GM23338 (cell line): Measurements from ENCODE around the gene DYRK1A. TPM values are rescaled to one million over a fixed set of nuclear protein-coding genes. Genes with fewer than 3 reads are reported as not detected.

Source experiments
- ATAC-seq: fragments of 200-7000 bp; cut with Tn5 transposase; 3 replicates; pipeline ENCODE4 v1.9.1; 2020
- DNase-seq: peaks from one replicate; pipeline ENCODE4 v3.0.0-alpha.2; 2015; ENCODE audit warnings: low spot score
- H2AFZ ChIP-seq: fragments of 200-600 bp; sonication (generic); 2 replicates; pipeline ENCODE4 v1.8.0; 2016; ENCODE audit warnings: antibody characterized with exemption, mild to moderate bottlenecking, moderate library complexity
- H3F3A ChIP-seq: fragments of 200-600 bp; sonication (generic); replicated peaks from 2 replicates; pipeline ENCODE4 v1.8.0; 2017; ENCODE audit warnings: antibody characterized with exemption, mixed run types, low read depth
- H3K27ac ChIP-seq: fragments of 200-600 bp; sonication (generic); 2 replicates; pipeline ENCODE4 v1.6.1; 2016; ENCODE audit warnings: low read depth
- H3K27me3 ChIP-seq: fragments of 200-600 bp; sonication (generic); 2 replicates; pipeline ENCODE4 v1.8.0; 2016; ENCODE audit warnings: mild to moderate bottlenecking, mixed run types, moderate library complexity; ENCODE audit not compliant: insufficient read depth
- H3K36me3 ChIP-seq: fragments of 200-600 bp; sonication (generic); 2 replicates; pipeline ENCODE4 v1.8.0; 2016; ENCODE audit warnings: mild to moderate bottlenecking; ENCODE audit not compliant: insufficient read depth
- H3K4me1 ChIP-seq: fragments of 200-600 bp; sonication (generic); 2 replicates; pipeline ENCODE4 v1.8.0; 2016; ENCODE audit warnings: mild to moderate bottlenecking, moderate library complexity; ENCODE audit not compliant: insufficient read depth
- H3K4me2 ChIP-seq: fragments of 200-600 bp; sonication (generic); 2 replicates; pipeline ENCODE4 v1.7.1; 2017; ENCODE audit warnings: mixed run types
- H3K4me3 ChIP-seq: fragments of 200-600 bp; sonication (generic); 2 replicates; pipeline ENCODE4 v1.6.1; 2016; ENCODE audit warnings: mixed run types
- H3K79me2 ChIP-seq: fragments of 200-600 bp; sonication (generic); replicated peaks from 2 replicates; pipeline ENCODE4 v1.8.0; 2017; ENCODE audit warnings: mild to moderate bottlenecking; ENCODE audit not compliant: insufficient read depth
- H3K9me2 ChIP-seq: fragments of 200-600 bp; sonication (generic); 2 replicates; pipeline ENCODE4 v1.8.0; 2017; ENCODE audit not compliant: insufficient read depth
- H4K20me1 ChIP-seq: fragments of 200-600 bp; sonication (generic); replicated peaks from 2 replicates; pipeline ENCODE4 v1.8.0; 2017; ENCODE audit warnings: mild to moderate bottlenecking; ENCODE audit not compliant: insufficient read depth
- H3K27ac Mint-ChIP-seq: 2 replicates; pipeline ENCODE4 v1.8.0; 2020; ENCODE audit warnings: inconsistent platforms, mild to moderate bottlenecking, moderate library complexity, mixed read lengths
- H3K27me3 Mint-ChIP-seq: 3 replicates; pipeline ENCODE4 v1.8.0; 2022; ENCODE audit warnings: low read depth, mild to moderate bottlenecking, moderate library complexity, mixed read lengths, inconsistent platforms; ENCODE audit not compliant: insufficient read depth, poor library complexity
- H3K36me3 Mint-ChIP-seq: 3 replicates; pipeline ENCODE4 v1.8.0; 2021; ENCODE audit warnings: low read depth, mild to moderate bottlenecking, inconsistent platforms, moderate library complexity, mixed read lengths
- H3K4me1 Mint-ChIP-seq: 3 replicates; pipeline ENCODE4 v1.8.0; 2020; ENCODE audit warnings: mild to moderate bottlenecking, inconsistent platforms, mixed read lengths
- H3K4me3 Mint-ChIP-seq: 3 replicates; pipeline ENCODE4 v1.8.0; 2021; ENCODE audit warnings: moderate library complexity, mild to moderate bottlenecking, inconsistent platforms, mixed read lengths
- H3K9me3 Mint-ChIP-seq: 3 replicates; pipeline ENCODE4 v1.8.0; 2020; ENCODE audit warnings: moderate library complexity, mild to moderate bottlenecking, inconsistent platforms, mixed read lengths
- JUNB ChIP-seq: IDR thresholded peaks from one replicate; pipeline ENCODE4 v1.6.1; 2016; ENCODE audit warnings: antibody characterized with exemption; ENCODE audit not compliant: unreplicated experiment
- POLR2AphosphoS5 ChIP-seq: IDR thresholded peaks from 2 replicates; pipeline ENCODE4 v1.6.1; 2016; ENCODE audit warnings: antibody characterized with exemption, low read depth
- STAT1 ChIP-seq: IDR thresholded peaks from one replicate; pipeline ENCODE4 v1.6.1; 2016; ENCODE audit warnings: antibody characterized with exemption; ENCODE audit not compliant: unreplicated experiment
- ZNF331 ChIP-seq: fragments of 250-450 bp; sonication (Bioruptor Pico); IDR thresholded peaks from 2 replicates; pipeline ENCODE4 v1.5.0; 2020; ENCODE audit warnings: low read depth, mild to moderate bottlenecking, moderate library complexity
- polyA plus RNA-seq: library from polyadenylated mRNA; unstranded; fragments of >200 nt; fragmentation: Nextera tagmentation; extraction: Ambion mirVana; gene quantifications from 2 replicates; pipeline ENCODE4 v1.2.1, GENCODE V29; 2016
- total RNA-seq: library from RNA; depleted of rRNA; stranded (reverse); fragments of >200 nt; shearing (Covaris generic); gene quantifications from 2 replicates; pipeline ENCODE4 v1.2.3, GENCODE V29; 2014
- TF ChIP-seq, protein P1 (sequence below): IDR thresholded peaks from 2 replicates; pipeline ENCODE4 v1.6.1; 2016; ENCODE audit warnings: antibody characterized with exemption
- TF ChIP-seq, protein P2 (sequence below): fragments of 250-450 bp; sonication (Bioruptor Pico); IDR thresholded peaks from 2 replicates; pipeline ENCODE4 v1.5.0; 2020; ENCODE audit warnings: mild to moderate bottlenecking, moderate library complexity

DYRK1A gene
- total and polyA plus RNA-seq, 2 experiments from 2014 or later = 10.3 to 84.7 TPM

DNA sequence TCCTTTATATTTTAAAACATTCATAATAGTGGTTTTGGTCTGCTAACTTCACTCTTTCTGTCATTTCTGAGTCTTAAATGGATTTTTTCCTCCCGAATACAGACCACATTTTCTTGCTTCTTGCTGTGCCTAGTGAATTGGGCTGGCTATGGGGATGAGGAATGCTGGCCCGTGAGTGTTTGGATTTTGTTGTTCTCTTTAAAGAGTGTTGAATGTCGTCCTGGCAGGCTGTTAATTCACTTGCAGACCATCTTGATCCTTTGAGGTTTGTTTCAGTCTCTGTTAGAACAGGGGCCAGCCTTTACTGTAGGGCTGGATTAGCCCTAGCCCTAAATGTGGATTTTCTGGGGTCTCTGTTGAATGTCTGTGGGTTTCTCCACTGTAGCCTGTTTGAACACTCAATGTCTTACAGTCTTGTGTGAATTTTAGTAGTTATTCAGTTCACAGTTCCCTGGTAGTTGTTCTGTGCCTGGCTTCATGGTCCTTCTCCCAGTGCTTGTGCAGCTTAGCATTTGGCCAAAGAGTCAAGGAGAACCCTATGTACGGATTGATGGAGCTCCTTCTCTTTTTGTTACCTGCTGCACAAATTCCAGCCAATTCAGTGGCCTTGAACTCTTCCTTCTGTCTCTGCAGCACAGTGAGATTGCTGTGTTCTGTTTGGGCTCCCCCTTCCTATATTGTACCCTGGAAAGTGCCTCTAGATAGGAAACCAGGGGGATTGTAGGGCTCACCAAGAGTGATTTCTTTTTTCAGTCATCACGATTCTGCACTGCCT is 95.7 kb downstream of the DYRK1A start:
- Histone ChIP-seq H3K27ac (peak overlapping the region; percentile 18; the same call in 1 of the 2 replicates), H3K9me2 (no peaks in the 10 kb centered on the region), H3K27me3 (no peaks in the 10 kb centered on the region), H3K36me3 (no peaks in the 10 kb centered on the region), H3K4me1 (peaks cover 51% of the 10 kb centered on the region), H4K20me1 (peaks cover 35% of the 10 kb centered on the region), H2AFZ (no peak overlapping the region), H3K4me2 (peak overlapping the region; percentile 30), H3F3A (no peaks in the 10 kb centered on the region; the same call in 1 of the 2 replicates), H3K4me3 (no peak overlapping the region), H3K79me2 (peaks cover 98% of the 10 kb centered on the region)
- H3K4me1 Mint-ChIP-seq = peaks cover 58% of the 10 kb centered on the region
- peaks cover 6% of the 10 kb centered on the region for H3K27me3 Mint-ChIP-seq
- H3K36me3 Mint-ChIP-seq = peaks cover 2% of the 10 kb centered on the region
- TF ChIP-seq, protein P1, sequence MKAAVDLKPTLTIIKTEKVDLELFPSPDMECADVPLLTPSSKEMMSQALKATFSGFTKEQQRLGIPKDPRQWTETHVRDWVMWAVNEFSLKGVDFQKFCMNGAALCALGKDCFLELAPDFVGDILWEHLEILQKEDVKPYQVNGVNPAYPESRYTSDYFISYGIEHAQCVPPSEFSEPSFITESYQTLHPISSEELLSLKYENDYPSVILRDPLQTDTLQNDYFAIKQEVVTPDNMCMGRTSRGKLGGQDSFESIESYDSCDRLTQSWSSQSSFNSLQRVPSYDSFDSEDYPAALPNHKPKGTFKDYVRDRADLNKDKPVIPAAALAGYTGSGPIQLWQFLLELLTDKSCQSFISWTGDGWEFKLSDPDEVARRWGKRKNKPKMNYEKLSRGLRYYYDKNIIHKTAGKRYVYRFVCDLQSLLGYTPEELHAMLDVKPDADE = no peak
- TF ChIP-seq ZNF331 (CRISPR knock-in tag) (no peak), POLR2AphosphoS5 (no peak), STAT1 (no peak), JUNB (no peak)
- TF ChIP-seq, protein P2, sequence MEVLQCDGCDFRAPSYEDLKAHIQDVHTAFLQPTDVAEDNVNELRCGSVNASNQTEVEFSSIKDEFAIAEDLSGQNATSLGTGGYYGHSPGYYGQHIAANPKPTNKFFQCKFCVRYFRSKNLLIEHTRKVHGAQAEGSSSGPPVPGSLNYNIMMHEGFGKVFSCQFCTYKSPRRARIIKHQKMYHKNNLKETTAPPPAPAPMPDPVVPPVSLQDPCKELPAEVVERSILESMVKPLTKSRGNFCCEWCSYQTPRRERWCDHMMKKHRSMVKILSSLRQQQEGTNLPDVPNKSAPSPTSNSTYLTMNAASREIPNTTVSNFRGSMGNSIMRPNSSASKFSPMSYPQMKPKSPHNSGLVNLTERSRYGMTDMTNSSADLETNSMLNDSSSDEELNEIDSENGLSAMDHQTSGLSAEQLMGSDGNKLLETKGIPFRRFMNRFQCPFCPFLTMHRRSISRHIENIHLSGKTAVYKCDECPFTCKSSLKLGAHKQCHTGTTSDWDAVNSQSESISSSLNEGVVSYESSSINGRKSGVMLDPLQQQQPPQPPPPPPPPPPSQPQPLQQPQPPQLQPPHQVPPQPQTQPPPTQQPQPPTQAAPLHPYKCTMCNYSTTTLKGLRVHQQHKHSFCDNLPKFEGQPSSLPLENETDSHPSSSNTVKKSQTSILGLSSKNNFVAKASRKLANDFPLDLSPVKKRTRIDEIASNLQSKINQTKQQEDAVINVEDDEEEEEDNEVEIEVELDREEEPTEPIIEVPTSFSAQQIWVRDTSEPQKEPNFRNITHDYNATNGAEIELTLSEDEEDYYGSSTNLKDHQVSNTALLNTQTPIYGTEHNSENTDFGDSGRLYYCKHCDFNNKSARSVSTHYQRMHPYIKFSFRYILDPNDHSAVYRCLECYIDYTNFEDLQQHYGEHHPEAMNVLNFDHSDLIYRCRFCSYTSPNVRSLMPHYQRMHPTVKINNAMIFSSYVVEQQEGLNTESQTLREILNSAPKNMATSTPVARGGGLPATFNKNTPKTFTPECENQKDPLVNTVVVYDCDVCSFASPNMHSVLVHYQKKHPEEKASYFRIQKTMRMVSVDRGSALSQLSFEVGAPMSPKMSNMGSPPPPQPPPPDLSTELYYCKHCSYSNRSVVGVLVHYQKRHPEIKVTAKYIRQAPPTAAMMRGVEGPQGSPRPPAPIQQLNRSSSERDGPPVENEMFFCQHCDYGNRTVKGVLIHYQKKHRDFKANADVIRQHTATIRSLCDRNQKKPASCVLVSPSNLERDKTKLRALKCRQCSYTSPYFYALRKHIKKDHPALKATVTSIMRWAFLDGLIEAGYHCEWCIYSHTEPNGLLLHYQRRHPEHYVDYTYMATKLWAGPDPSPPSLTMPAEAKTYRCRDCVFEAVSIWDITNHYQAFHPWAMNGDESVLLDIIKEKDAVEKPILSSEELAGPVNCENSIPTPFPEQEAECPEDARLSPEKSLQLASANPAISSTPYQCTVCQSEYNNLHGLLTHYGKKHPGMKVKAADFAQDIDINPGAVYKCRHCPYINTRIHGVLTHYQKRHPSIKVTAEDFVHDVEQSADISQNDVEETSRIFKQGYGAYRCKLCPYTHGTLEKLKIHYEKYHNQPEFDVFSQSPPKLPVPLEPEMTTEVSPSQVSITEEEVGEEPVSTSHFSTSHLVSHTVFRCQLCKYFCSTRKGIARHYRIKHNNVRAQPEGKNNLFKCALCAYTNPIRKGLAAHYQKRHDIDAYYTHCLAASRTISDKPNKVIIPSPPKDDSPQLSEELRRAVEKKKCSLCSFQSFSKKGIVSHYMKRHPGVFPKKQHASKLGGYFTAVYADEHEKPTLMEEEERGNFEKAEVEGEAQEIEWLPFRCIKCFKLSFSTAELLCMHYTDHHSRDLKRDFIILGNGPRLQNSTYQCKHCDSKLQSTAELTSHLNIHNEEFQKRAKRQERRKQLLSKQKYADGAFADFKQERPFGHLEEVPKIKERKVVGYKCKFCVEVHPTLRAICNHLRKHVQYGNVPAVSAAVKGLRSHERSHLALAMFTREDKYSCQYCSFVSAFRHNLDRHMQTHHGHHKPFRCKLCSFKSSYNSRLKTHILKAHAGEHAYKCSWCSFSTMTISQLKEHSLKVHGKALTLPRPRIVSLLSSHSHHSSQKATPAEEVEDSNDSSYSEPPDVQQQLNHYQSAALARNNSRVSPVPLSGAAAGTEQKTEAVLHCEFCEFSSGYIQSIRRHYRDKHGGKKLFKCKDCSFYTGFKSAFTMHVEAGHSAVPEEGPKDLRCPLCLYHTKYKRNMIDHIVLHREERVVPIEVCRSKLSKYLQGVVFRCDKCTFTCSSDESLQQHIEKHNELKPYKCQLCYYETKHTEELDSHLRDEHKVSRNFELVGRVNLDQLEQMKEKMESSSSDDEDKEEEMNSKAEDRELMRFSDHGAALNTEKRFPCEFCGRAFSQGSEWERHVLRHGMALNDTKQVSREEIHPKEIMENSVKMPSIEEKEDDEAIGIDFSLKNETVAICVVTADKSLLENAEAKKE (CRISPR knock-in tag) = no peak
- peak; percentile 48 for DNase-seq
- no peaks in the 10 kb centered on the region for H3K9me3 Mint-ChIP-seq
- peak; percentile 39 for ATAC-seq
- no peak overlapping the region for H3K4me3 Mint-ChIP-seq
- H3K27ac Mint-ChIP-seq = no peak overlapping the region
